AG04449 (cell line): Measurements from ENCODE around the gene BAIAP2.

Source experiments
- CTCF ChIA-PET: fragments of 350-600 bp; formaldehyde crosslinking; extraction: SDS; loops from one replicate; lab custom pipeline; 2021; ENCODE audit warnings: antibody characterized with exemption; lab: Yijun Ruan, JAX
- POLR2A ChIA-PET: fragments of 400-600, 350-600 bp; formaldehyde crosslinking; extraction: SDS; loops from one replicate; lab custom pipeline; 2020; ENCODE audit warnings: antibody characterized with exemption, inconsistent platforms; lab: Yijun Ruan, JAX
- DNase-seq: peaks from one replicate; pipeline ENCODE4 v3.0.0-alpha.2; 2010; ENCODE audit warnings: low read depth, low spot score
- H3K4me3 ChIP-seq: 2 replicates; pipeline ENCODE4 v1.5.1; 2011; ENCODE audit warnings: low read depth, mild to moderate bottlenecking, control low read depth, low read length
- TF ChIP-seq, protein P1 (sequence below): IDR thresholded peaks from one replicate; pipeline ENCODE4 v1.5.1; 2011; ENCODE audit warnings: mild to moderate bottlenecking, moderate library complexity, low read length, control low read depth, inconsistent platforms; ENCODE audit not compliant: insufficient read depth; ENCODE audit errors: missing control alignments

Gene BAIAP2

GRCh38 chr17:81033535-81034167 lies 1.3 kb upstream of the BAIAP2 start:
- POLR2A ChIA-PET = no interaction called here
- TF ChIP-seq, protein P1, sequence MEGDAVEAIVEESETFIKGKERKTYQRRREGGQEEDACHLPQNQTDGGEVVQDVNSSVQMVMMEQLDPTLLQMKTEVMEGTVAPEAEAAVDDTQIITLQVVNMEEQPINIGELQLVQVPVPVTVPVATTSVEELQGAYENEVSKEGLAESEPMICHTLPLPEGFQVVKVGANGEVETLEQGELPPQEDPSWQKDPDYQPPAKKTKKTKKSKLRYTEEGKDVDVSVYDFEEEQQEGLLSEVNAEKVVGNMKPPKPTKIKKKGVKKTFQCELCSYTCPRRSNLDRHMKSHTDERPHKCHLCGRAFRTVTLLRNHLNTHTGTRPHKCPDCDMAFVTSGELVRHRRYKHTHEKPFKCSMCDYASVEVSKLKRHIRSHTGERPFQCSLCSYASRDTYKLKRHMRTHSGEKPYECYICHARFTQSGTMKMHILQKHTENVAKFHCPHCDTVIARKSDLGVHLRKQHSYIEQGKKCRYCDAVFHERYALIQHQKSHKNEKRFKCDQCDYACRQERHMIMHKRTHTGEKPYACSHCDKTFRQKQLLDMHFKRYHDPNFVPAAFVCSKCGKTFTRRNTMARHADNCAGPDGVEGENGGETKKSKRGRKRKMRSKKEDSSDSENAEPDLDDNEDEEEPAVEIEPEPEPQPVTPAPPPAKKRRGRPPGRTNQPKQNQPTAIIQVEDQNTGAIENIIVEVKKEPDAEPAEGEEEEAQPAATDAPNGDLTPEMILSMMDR = no peak
- CTCF ChIA-PET = interaction anchor here (1.1 to 5.3 kb wide), 6 partner anchors 9 to 69 kb away, joined by 3 to 35 read pairs (median 20); no protein-coding TSS in a partner anchor
- no peak for DNase-seq
- peak overlapping the region; percentile 73 for H3K4me3 ChIP-seq

DNA sequence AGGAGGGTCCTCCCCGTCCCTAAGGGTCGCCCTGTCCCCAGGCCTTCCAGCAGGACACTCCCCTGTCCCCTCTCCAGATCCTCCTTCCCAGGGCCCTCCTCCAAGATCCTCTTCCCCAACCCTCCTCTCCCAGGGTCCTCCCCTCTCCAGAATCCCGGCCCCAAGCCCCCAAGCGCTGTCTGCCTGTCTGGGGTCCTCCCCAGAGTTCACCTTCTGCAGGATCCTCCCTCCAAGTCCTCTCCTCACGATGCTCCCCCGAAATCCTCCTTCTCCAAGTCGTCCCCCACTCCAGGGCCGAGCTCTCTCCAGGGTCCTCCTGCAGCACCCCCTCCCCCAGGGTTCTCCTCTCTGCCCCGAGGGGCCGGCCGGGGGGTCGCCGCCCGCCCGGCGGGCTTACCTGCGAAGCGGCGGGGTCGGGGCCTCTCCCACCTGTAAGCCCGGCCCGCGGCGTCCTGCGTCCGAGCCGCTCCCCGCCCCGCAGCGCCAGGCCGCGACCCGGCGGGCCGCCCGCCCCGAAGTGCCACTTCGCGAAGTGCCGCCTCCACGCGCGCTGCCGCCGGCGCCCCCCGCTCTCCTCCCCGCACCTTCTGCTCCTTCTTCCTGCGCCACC lies 678 bp upstream of the BAIAP2 start:
- H3K4me3 ChIP-seq = peak overlapping the region; percentile 73
- ChIA-PET POLR2A (no interaction called here), CTCF (interaction anchor here (1.1 to 5.3 kb wide), 6 partner anchors 10 to 68 kb away, joined by 3 to 35 read pairs (median 20); no protein-coding TSS in a partner anchor)
- TF ChIP-seq, protein P1 = no peak
- no peak for DNase-seq

GRCh38 chr17:81035521-81036196 lies 708 bp downstream of the BAIAP2 start:
- ChIA-PET CTCF (interaction anchor here (2.0 to 2.6 kb wide), 2 partner anchors 59 to 66 kb away, joined by 7 to 11 read pairs; no protein-coding TSS in a partner anchor), POLR2A (interaction anchor here (0.6 to 1.3 kb wide), 4 partner anchors 59 to 79 kb away, joined by 3 to 5 read pairs (median 4); no protein-coding TSS in a partner anchor)
- TF ChIP-seq, protein P1 = no peak
- no peak for DNase-seq
- H3K4me3 ChIP-seq = peak overlapping the region; percentile 78

DNA sequence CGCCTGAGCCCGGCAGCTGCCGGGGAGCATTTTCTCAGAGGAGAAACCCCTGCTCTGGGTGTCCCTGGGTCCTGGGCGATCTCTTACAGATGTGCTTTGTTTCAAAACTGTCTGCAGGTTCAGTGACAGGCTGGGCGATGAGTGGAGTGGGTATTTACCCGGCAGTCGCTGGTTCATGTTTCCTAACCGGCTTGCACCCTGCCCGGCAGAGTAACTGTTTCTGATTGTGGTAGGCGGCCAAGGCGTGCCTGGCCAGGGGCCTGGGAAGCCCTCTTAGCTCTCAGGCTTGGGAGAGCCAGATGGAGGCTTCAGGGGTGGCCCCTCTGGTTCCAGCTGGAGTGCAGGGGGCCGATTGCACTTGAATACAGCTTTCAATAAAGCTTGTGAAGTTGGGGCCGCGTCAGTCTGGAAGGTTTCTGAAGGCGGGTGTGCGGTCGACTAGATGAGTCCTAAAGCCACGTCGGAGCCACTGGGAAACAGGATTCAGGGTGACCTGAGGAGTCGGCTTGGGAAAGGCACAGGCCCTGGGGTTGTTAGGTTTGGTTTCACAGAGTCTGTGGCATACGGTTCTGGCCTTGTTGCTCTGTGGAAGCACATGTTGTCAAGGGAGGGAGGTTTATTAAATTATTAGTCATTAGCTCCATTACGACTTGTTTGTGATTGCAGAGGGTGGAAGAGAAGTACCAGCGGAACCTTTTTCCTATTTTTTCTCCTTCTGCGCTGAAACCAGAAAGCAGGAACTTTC lies 1.4 kb downstream of the BAIAP2 start:
- DNase-seq = no peak
- TF ChIP-seq, protein P1 = no peak
- ChIA-PET CTCF (interaction anchor here (0.8 to 2.6 kb wide), 6 partner anchors 9 to 67 kb away, joined by 3 to 17 read pairs (median 9); no protein-coding TSS in a partner anchor), POLR2A (interaction anchor here (0.6 to 1.3 kb wide), 3 partner anchors 29 to 78 kb away, joined by 3 to 5 read pairs (median 5); no protein-coding TSS in a partner anchor)
- H3K4me3 ChIP-seq = peak overlapping the region; percentile 78

DNA sequence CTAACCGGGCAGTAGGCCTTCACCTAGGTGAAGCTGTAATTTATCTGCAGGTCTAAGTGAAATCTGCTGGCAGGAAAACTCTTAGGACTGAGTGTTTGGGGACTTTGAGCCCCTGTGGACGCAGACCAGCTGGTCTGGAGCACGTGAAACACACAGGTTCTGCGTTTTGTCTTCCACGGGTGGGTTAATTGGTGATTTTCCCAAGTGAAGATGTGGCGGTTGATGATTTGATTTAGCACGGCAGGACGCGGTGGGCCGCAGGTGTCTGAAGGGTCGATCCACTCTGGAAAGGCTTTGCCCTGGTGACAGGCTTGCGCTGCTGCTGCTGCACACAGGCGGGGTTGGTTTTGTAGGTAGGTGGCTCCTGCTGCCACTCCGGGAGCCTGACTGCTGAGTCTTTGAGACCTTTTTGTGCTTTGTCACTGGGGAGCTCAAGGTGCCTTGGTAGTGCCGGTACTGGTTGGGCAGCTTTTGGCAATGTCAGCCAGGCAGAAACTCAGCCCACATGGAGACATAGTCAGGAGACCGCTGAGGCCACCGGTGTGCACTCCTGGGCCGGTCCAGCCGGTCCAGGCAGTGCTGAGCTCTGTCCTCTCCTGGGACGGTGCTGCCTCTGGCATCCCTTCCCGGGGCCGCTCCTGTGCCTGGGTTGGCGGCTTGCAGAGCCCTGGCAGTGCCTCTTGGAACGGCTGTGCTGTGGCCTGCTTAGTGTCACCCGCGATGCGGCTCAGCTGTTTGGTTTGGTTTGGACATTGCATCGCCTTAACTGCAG lies 2.3 kb downstream of the BAIAP2 start:
- CTCF ChIA-PET = interaction anchor here (0.8 to 2.6 kb wide), 6 partner anchors 8 to 67 kb away, joined by 3 to 17 read pairs (median 9); no protein-coding TSS in a partner anchor
- peak overlapping the region; percentile 0 for H3K4me3 ChIP-seq
- POLR2A ChIA-PET = interaction anchor here (1.3 kb wide), 2 partner anchors 28 to 58 kb away, joined by 5 read pairs; no protein-coding TSS in a partner anchor
- TF ChIP-seq, protein P1 = no peak
- DNase-seq = no peak
